NCI-H146 treated with DMSO at 0.1 percent for 48 hours (cell line): ENCODE data around the gene ASCL2.

Experiments used
- DNase-seq: peaks from one replicate; lab custom pipeline; 2025; ENCODE audit not compliant: unreplicated experiment; lab: John Stamatoyannopoulos, UW

Gene ASCL2

DNA sequence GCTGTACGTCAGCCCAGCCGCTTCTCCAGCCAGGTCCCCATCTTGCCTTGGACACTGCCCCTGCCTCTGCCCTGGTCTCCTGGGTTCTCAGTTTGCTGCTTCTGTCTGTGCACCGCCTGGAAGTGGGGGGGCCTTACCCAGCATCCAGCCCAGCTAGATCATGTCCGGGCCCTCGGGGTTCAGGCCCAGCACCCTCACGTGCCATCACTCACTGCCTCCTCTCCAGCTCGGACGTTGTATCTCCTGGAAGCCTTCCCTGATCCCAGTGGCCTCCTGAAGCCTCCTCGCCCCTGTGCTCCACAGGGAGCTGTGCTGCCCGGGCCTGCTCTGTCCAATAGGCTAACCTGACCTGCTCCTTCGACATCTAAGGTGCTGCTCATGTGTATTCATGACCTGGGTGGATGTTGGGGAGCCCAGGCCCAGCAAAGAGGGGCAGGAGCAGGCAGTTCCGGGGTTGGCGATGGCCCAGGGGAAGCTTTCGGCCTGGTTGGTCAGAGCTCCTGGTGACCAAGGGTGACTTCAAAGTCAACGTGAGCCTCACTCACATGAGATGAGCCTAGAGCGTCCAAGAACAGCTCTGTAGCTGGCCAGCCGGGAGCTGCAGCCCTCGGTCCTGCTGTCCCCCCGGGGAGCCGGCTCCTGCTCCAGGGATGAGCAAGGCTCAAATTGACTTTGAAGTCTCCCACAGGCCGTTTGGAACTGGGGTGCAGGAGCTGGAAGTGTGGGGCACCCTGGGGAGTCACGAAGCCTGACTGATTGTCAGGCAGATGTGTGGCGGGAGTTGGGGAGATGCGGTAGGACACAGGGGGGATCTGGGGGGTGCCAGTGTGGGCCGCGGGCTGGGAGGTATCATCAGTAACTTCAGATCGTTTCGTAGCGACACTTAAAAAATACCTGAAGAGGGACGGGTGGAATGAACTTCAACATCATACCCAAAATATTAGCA lies 5.2 kb upstream of the ASCL2 start:
- DNase-seq, result no peak

DNA sequence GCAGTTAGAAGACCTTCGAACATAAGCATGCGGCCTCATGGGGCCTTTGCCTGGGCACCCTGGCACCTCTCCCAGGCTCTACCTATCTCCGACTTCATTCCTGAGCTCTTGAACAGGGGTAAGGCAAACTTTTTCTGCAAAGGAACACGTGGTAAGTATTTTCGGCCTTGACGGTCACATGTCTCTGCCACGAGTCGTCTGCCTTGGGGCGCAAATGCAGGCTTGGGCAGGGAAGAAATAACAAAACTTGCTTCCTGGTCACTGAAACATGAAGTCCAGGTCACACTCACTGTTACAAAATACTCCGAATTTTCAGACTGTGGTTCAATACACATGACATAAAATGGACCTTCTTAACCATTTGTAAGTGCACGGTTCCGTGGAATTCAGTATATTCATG lies 3.4 kb upstream of the ASCL2 start:
- no peak for DNase-seq

GRCh38 chr11:2273311-2273710 lies 2.9 kb upstream of the ASCL2 start:
- DNase-seq, result no peak

GRCh38 chr11:2272946-2273280 lies 2.5 kb upstream of the ASCL2 start:
- DNase-seq, result no peak

DNA sequence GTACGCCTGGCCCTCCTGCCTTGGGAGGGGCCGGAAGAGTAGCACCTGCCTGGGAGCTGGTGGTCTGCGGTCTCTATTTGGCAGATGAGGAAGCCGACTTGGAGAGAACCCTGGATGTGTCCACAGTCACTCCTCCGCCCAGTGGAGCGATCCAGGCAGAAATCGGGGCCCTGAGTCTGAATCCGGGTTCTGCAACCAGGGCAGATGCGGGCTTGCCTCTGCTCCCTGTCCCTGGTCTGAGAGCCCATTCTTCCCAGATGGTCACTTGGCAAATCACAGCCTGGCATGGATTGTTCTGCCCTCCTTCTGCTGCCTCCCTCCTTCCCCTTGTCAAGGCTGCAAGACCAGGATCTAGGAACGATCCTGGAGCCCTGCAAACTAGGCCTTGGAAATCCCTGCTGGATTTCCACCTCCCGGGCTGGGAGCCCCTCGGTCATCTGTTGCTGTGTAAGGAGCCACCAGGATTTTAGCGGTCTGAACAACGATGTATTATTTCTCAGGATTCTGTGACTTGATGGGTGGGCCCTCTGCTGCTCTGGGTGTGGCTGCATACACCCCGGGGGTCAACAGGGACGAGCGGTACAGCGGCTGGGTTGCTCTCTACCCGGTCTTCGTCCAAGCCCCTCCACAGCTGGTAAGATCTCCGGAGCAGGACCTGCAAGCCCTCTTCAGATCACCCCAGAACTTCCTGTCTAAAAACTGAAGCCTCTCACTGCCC lies 2.0 kb upstream of the ASCL2 start:
- DNase-seq, result no peak

DNA sequence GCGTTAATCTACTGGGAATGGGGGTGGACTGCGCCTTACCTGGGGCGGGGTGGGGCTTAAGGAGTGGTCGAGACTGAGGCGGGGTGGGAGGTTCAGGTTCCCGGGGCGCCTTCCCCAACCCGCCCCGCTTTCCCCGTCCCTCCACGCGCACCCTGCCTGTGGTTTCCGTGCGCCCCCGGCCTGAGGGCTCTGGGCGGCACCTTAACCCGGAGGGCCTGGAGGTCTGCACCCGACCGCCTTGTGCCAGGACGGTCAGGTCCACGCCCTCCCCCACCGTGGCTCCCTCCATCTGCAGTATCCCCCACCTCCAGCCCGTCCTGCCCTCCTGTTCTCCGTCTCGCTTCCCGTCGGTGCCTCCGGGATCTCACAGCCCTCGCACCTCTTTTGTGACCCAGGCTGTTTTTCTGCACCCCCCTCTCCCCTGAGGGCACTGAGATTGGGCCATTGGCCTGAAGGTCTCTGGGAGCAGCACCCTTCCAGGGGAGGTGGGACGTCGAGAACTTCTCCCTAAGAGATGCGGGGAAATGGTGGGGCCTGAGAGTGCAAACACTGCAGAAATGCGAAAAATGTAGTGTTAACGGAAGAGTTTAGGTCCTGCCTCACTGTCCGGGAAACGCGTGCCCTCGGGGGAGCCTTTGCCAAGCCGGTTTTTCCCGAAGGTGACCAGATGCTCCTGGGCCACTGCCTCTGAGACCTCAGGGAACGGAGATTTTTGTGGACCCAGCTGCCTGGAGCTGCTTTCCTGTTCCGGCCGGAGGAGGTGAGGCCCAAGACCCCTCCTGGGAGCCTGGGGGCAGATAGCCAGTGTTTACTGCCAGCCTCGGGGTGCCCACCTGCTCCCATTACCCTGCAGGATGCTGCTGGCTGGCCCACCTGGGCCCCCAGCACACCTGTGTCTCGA lies 1.2 kb upstream of the ASCL2 start:
- DNase-seq, result peak; percentile 10

DNA sequence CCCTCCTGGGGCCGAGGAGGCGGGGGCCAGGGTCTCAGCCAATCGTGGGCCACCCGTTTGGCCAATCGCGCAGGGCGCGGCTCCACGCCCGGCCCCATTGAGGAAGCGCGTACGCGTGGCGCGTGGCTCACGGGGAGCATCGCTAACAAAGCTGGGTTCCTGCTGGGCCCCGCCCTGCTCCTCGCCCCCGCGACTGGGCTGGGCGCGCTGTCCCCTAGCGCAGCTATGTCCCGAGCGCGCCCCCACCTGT lies 614 bp upstream of the ASCL2 start:
- no peak for DNase-seq

DNA sequence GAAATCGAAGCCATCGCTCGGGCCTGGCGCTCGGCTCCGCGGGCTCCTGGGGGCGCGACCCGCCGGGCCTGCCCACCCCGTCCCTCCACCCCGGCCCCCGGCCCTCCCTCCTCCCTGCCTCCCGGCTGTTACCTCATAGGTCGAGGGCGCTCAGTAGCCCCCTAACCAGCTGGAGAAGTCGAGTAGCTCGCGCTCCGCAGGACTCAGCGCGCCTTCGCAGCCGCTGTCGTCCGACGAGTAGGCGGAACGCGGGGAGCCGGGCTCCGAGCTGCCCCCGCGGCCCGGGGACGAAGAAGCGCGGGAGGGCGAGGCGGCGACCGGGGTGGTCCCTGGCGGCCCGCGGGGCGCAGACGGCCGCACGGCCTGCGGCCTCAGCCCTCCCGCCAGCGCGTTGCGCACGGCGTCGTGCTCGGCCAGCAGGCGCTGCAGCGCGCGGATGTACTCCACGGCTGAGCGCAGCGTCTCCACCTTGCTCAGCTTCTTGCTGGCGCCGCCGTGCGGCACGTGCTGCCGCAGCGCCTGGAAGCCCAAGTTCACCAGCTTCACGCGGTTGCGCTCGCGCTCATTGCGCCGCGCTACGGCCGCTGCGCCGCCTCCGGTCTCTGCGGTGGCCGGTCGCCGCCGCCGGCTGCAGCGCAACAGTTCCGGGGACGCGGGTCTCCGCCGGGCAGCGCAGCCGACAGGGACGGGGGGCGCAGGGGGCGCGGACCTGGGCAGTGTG lies 627 bp downstream of the ASCL2 start:
- DNase-seq, result no peak

DNA sequence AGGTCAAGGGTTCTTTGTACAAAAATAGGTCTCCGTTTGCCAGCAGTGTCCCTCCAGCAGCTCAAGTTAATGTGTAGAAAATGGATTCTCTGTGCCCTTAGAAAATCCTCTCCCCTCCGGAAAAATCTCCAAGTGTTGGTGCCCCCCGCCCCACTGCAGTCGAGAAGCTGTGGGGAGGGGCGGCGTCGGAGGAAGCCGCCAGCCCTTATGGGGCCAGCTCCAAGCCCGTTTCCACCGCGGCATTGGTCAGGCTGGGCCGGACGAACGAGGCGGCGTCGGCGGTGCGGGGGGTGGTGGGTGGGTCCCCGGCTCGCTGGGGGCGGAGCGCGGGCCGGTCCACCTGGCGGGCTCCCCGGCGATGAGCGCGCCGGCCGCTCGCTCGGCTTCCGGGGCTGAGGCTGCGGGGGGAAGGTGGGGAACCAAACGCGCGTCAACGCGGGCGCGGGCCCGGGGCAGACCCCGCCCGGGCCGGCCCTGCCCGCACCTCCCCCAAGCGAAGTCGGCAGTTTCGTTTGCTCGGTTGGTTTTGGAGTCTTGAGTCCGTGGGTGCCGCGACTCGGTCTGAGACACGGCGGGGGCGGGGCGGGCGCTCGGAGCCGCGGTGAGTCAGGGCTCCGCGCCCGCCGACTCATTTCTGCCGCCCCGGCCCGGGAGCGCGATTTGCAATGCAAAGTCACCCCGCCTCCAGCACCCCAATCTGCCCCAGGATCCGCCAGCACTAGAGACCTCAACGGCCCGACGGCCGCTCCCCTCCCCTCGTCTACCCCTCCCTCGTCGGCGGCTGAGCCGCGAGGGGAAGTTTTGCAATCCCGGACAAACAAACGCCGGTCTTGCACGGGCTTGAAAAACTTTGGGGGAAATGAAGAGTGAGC lies 1.4 kb downstream of the ASCL2 start:
- DNase-seq, result no peak

DNA sequence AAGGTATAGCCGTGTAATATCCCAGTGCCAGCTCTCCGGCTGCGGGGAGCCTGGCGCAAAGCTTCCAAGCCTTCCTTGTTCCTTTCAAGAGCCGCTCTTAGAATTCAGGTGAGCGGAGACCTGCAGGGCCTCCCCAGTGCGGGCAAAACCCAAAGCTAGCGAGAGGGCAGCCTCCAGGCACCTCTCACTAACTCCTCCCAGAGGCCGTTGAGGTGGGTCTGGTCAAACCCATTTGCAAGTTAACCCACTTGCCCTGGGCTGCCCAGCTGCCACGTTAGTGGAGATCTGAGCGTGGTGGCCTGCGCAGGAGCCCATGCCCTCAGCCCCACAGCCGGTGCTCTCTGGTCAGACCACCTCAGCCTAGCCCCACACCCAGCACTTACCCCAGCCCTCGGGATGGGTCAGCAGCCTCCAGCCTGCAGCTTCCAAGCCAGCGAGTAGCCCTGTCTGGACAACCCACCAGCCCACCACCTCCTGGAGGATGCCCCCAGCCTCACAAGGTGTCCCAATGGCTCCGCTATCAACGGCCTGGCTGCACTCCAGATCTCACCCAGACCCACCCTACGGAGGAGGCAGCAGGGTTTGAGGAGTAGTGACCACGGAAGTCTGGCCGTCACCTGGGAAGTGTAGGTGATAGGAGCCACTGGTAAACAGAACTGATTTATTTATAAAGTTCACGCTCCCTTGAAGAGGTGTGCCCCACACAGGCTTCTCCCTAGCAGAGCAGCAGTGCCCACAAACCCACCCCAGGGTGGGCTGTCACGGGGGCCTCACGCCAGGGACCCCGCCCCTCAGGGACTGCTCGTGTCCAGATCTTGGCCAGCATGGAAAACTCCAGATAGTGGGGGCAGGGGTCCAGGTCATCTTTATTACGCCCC lies 2.3 kb downstream of the ASCL2 start:
- DNase-seq, result no peak

GRCh38 chr11:2267306-2267850 lies 3.0 kb downstream of the ASCL2 start:
- DNase-seq, result no peak

DNA sequence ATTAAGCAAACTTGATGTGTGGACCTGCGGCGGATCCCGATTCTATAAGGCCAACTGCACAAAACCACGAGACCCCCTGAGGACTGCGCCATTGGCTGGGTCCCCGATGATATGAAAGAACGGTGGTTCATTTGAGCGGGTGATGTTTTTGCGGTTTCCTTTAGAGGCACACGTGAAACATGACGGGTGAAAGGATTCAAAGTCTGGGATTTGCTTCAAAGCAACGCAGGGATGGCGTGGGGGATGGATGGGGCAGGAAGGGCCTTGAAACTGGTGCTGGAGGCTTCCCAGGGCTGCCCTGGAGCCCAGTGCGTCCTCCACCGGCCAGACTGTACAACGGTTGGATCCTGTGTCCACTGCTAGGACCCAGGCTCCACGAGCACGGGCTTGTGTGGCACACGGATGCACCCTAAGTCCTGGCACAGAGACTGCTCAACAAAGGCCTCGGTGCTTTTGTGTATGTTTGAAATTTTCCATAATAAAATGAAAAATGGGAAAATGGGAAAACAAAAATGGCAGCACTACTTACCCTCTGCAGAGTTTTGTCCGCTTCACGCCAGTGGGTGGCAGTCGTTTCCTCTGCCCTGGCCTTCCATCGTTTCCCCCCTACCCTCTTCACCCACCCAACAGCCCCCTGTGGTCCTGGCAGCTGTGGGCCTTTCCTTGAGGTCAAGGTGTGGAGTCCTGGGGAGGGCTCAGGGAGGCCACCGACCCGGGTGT lies 3.6 kb downstream of the ASCL2 start:
- no peak for DNase-seq

DNA sequence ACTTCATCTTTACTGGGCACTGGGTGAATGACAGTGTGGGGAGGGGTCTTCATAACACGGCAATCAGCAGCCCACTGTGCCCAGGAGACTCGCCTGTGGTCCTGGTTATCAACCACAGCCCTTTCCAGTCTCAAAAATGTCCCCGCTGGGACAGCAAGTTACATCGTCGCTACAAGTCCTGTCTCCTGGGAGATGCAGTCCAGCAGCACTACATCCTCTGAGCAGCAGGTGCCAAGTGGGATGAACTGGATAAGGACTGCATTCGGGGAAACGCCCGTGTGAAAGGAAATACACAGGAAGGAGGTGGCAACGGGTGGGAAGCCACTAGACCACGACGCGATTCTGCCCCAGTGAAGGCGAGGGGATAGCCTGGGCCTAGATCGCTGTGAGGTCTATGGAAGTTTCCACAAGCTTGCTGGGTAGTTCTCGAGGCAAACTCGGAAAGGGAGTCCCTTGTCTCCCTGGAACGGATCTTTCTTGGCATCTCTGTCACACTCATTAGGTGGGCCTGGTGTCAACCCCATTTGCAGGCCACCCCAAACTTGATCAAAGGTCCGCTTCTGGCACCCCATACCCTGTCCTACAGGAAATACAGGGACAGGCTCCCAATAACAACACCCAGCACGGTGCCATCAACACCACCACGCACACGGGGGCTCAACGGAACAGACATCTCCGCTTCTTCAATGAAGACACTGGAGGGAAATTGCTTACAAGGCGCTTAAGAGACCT lies 4.4 kb downstream of the ASCL2 start:
- no peak for DNase-seq

DNA sequence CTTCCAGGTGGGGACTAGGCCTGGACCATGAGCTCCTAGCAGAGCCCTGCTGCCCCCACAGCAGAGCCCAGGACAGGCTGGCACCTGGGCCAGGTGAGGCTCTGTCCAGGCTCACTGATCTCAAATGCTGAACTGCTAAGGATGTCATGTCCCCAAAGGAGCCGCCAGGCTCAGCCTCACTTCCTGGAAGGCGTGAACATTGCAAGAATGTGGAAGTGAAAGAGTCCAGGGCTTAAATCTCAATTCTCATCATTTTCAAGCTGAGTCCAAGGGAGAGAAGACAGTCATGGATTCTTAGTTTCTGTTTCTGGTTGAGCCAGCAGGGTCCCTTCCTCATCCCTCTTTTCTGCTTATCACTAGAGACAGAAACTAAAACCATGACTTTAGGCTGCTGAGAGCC lies 5.0 kb downstream of the ASCL2 start:
- DNase-seq, result no peak

GRCh38 chr11:2264366-2265053 lies 5.9 kb downstream of the ASCL2 start:
- DNase-seq, result no peak

- no peak for DNase-seq
These were observed 6.5 kb downstream of the ASCL2 start for GRCh38 chr11:2263724-2264360.
